H1 (cell line): ENCODE measurements around the gene DYSF. TPM values are rescaled to one million over a fixed set of nuclear protein-coding genes. Genes with fewer than 3 reads are reported as not detected.

Experiments used
- CTCF ChIA-PET: fragments of 300-600 bp; sonication (Branson Sonifier 250); formaldehyde crosslinking; loops from one replicate; lab custom pipeline; 2021; ENCODE audit not compliant: partially characterized antibody; lab: Charles Lee
- POLR2A ChIA-PET: fragments of 300-600 bp; sonication (Branson Sonifier 250); formaldehyde crosslinking; loops from one replicate; lab custom pipeline; 2021; ENCODE audit warnings: inconsistent platforms; ENCODE audit not compliant: partially characterized antibody; lab: Charles Lee
- DNase-seq, 2 experiments: peaks; one replicate each; pipeline versions ENCODE4 v3.0.0 to v3.0.0-alpha.2; 2010 to 2022; ENCODE audit warnings: low spot score in 2 of 2, low read depth in 1 of 2, mixed read lengths in 1 of 2
- FAIRE-seq: peaks from 2 replicates; lab custom pipeline; 2011; peaks lifted over from hg19 to GRCh38; lab: Jason Lieb, UNC
- H2AFZ ChIP-seq: 2 replicates; pipeline ENCODE4 v1.8.1; 2012; ENCODE audit warnings: low read length, inconsistent platforms
- H2AK5ac ChIP-seq: 2 replicates; pipeline ENCODE4 v1.6.1; 2013; ENCODE audit warnings: low read depth, low read length
- H2BK120ac ChIP-seq: replicated peaks from 2 replicates; pipeline ENCODE3; 2013; ENCODE audit warnings: low read depth, low read length, inconsistent platforms
- H2BK12ac ChIP-seq: 2 replicates; pipeline ENCODE4 v1.6.1; 2013; ENCODE audit warnings: low read depth, low read length
- H2BK15ac ChIP-seq: 2 replicates; pipeline ENCODE4 v1.6.1; 2013; ENCODE audit warnings: low read length
- H2BK20ac ChIP-seq: 2 replicates; pipeline ENCODE4 v1.6.1; 2013; ENCODE audit warnings: low read length
- H2BK5ac ChIP-seq: 2 replicates; pipeline ENCODE4 v1.6.1; 2013; ENCODE audit warnings: low read depth, low read length
- H3K14ac ChIP-seq: 2 replicates; pipeline ENCODE4 v1.6.1; 2013; ENCODE audit warnings: inconsistent platforms; ENCODE audit not compliant: insufficient read length
- H3K18ac ChIP-seq: 2 replicates; pipeline ENCODE4 v1.6.1; 2013; ENCODE audit warnings: low read length; ENCODE audit errors: extremely low read depth
- H3K23ac ChIP-seq: 2 replicates; pipeline ENCODE4 v1.6.1; 2013; ENCODE audit warnings: inconsistent platforms; ENCODE audit not compliant: insufficient read length
- H3K23me2 ChIP-seq: 2 replicates; pipeline ENCODE4 v1.6.1; 2013; ENCODE audit warnings: low read depth, low read length
- H3K27ac ChIP-seq: 2 replicates; pipeline ENCODE4 v1.6.1; 2011; ENCODE audit warnings: low read depth, low read length, inconsistent platforms
- H3K27me3 ChIP-seq, 4 experiments: replicated peaks in 1 of 4; 1 replicate in 1 of 4; 2 replicates in 3 of 4; pipeline versions ENCODE4 v1.6.1 to v1.8.1; 2011 to 2013; ENCODE audit warnings: low read length in 3 of 4, mild to moderate bottlenecking in 3 of 4, inconsistent platforms in 2 of 4, mixed read lengths in 2 of 4, moderate library complexity in 1 of 4; ENCODE audit not compliant: control insufficient read depth in 3 of 4, insufficient read depth in 3 of 4; ENCODE audit errors: extremely low read depth in 1 of 4
- H3K36me3 ChIP-seq, 4 experiments: 2 replicates each; pipeline versions ENCODE4 v1.6.1 to v1.8.1; 2011 to 2013; ENCODE audit warnings: mild to moderate bottlenecking in 4 of 4, low read length in 3 of 4, moderate library complexity in 2 of 4, control low read depth in 1 of 4, inconsistent platforms in 1 of 4; ENCODE audit not compliant: insufficient read depth in 4 of 4, control insufficient read depth in 2 of 4
- H3K4ac ChIP-seq: replicated peaks from 2 replicates; pipeline ENCODE3; 2013; ENCODE audit warnings: low read length, low read depth, mixed read lengths, inconsistent platforms; ENCODE audit not compliant: insufficient read length
- H3K4me1 ChIP-seq, 4 experiments: replicated peaks in 1 of 4; 1 replicate in 1 of 4; 2 replicates in 3 of 4; pipeline versions ENCODE4 v1.6.1 to v1.8.1; 2011 to 2013; ENCODE audit warnings: low read length in 3 of 4, inconsistent platforms in 2 of 4, mixed read lengths in 1 of 4; ENCODE audit not compliant: insufficient read depth in 4 of 4, control insufficient read depth in 3 of 4
- H3K4me2 ChIP-seq, 2 experiments: 2 replicates each; pipeline versions ENCODE4 v1.6.1 to v1.8.1; 2011 to 2013; ENCODE audit warnings: low read depth in 2 of 2, low read length in 2 of 2, control low read depth in 1 of 2, inconsistent platforms in 1 of 2, mild to moderate bottlenecking in 1 of 2; ENCODE audit not compliant: insufficient read depth in 1 of 2
- H3K4me3 ChIP-seq, 4 experiments: fragments of 200-600, 300-600 bp in 1 of 4; sonication (generic), shearing (Covaris generic), sonication (Bioruptor Twin) in 1 of 4; 2 replicates each; pipeline versions ENCODE4 v1.5.1 to v1.8.1; 2011 to 2016; ENCODE audit warnings: low read length in 4 of 4, low read depth in 3 of 4, control low read depth in 2 of 4, inconsistent platforms in 2 of 4, mild to moderate bottlenecking in 2 of 4, mixed read lengths in 1 of 4, moderate library complexity in 1 of 4; ENCODE audit not compliant: insufficient read depth in 2 of 4; ENCODE audit errors: extremely low read depth in 1 of 4
- H3K56ac ChIP-seq: replicated peaks from 2 replicates; pipeline ENCODE3; 2013; ENCODE audit warnings: low read depth, mild to moderate bottlenecking, mixed read lengths, low read length, inconsistent platforms; ENCODE audit not compliant: insufficient read length
- H3K79me1 ChIP-seq: 2 replicates; pipeline ENCODE4 v1.6.1; 2013; ENCODE audit warnings: low read depth, low read length, control low read depth
- H3K79me2 ChIP-seq, 2 experiments: 2 replicates each; pipeline versions ENCODE4 v1.6.1 to v1.8.1; 2012 to 2013; ENCODE audit warnings: low read length in 2 of 2, mild to moderate bottlenecking in 2 of 2, inconsistent platforms in 1 of 2; ENCODE audit not compliant: insufficient read depth in 2 of 2, control insufficient read depth in 1 of 2
- H3K9ac ChIP-seq, 4 experiments: replicated peaks in 1 of 4; 1 replicate in 1 of 4; 2 replicates in 3 of 4; pipeline versions ENCODE4 v1.6.1 to v1.8.1; 2011 to 2013; ENCODE audit warnings: low read depth in 3 of 4, low read length in 3 of 4, control low read depth in 2 of 4, mild to moderate bottlenecking in 2 of 4, moderate library complexity in 2 of 4, inconsistent platforms in 1 of 4; ENCODE audit errors: extremely low read depth in 1 of 4
- H3K9me3 ChIP-seq, 2 experiments: 2 replicates each; pipeline versions ENCODE4 v1.6.1 to v1.8.1; 2012 to 2013; ENCODE audit warnings: mild to moderate bottlenecking in 2 of 2, moderate library complexity in 2 of 2, control low read depth in 1 of 2, inconsistent platforms in 1 of 2, low read depth in 1 of 2, low read length in 1 of 2, mixed read lengths in 1 of 2; ENCODE audit not compliant: insufficient read depth in 2 of 2
- H4K20me1 ChIP-seq, 2 experiments: replicated peaks in 1 of 2; 2 replicates each; pipeline versions ENCODE3 to v1.8.1; 2011 to 2013; ENCODE audit warnings: inconsistent platforms in 2 of 2, low read length in 2 of 2, mild to moderate bottlenecking in 1 of 2; ENCODE audit not compliant: insufficient read depth in 2 of 2, control insufficient read depth in 1 of 2
- H4K5ac ChIP-seq: 2 replicates; pipeline ENCODE4 v1.6.1; 2013; ENCODE audit warnings: low read length, low read depth, mixed read lengths, inconsistent platforms; ENCODE audit not compliant: insufficient read length
- H4K8ac ChIP-seq: 2 replicates; pipeline ENCODE4 v1.8.0; 2013; ENCODE audit warnings: mild to moderate bottlenecking, moderate library complexity, low read length, inconsistent platforms; ENCODE audit not compliant: insufficient read depth; ENCODE audit errors: extremely low read depth
- H4K91ac ChIP-seq: replicated peaks from 2 replicates; pipeline ENCODE3; 2013; ENCODE audit warnings: low read length, mixed read lengths, inconsistent platforms; ENCODE audit not compliant: insufficient read length
- ASH2L ChIP-seq: fragments of 200-600, 300-600 bp; sonication (generic); IDR thresholded peaks from one replicate; pipeline ENCODE4 v1.7.1; 2017; ENCODE audit warnings: low read length
- EZH2 ChIP-seq: fragments of 200-600 bp; sonication (generic); IDR thresholded peaks from 2 replicates; pipeline ENCODE4 v1.7.1; 2012; ENCODE audit warnings: low read depth, mild to moderate bottlenecking, moderate library complexity, low read length, inconsistent platforms; ENCODE audit not compliant: severe bottlenecking
- HDAC2 ChIP-seq, 2 experiments: fragments of 300-600 bp in 1 of 2; sonication (generic) in 1 of 2; IDR thresholded peaks; 2 replicates each; pipeline ENCODE4 v1.6.1; 2011 to 2012; ENCODE audit warnings: low read depth in 2 of 2, low read length in 2 of 2, mild to moderate bottlenecking in 2 of 2, moderate library complexity in 2 of 2, borderline replicate concordance in 1 of 2, inconsistent platforms in 1 of 2
- JUN ChIP-seq: IDR thresholded peaks from 2 replicates; pipeline ENCODE4 v1.6.1; 2011; ENCODE audit warnings: low read depth, mild to moderate bottlenecking, improper control_type of control experiment, low read length
- KDM1A ChIP-seq: fragments of 200-600, 300-600 bp; sonication (generic); IDR thresholded peaks from 2 replicates; pipeline ENCODE4 v1.7.1; 2016; ENCODE audit warnings: mild to moderate bottlenecking, low read length, borderline replicate concordance
- KDM4A ChIP-seq: IDR thresholded peaks from one replicate; pipeline ENCODE4 v1.7.1; 2012; ENCODE audit warnings: low read depth, mild to moderate bottlenecking, moderate library complexity, low read length, inconsistent platforms; ENCODE audit not compliant: severe bottlenecking
- KDM5A ChIP-seq: fragments of 200-600 bp; IDR thresholded peaks from 2 replicates; pipeline ENCODE4 v1.7.1; 2012; ENCODE audit warnings: mild to moderate bottlenecking, low read length, inconsistent platforms, mixed read lengths
- NRF1 ChIP-seq: IDR thresholded peaks from 2 replicates; pipeline ENCODE4 v1.6.1; 2011; ENCODE audit warnings: mild to moderate bottlenecking, low read depth, low read length, improper control_type of control experiment
- RFX5 ChIP-seq: IDR thresholded peaks from 2 replicates; pipeline ENCODE4 v1.6.1; 2011; ENCODE audit warnings: low read depth, low read length, improper control_type of control experiment, borderline replicate concordance
- RNF2 ChIP-seq: fragments of 200-900, 300-1000 bp; sonication (generic); IDR thresholded peaks from 2 replicates; pipeline ENCODE4 v1.7.1; 2016; ENCODE audit warnings: borderline replicate concordance, low read depth, mild to moderate bottlenecking, antibody characterized with exemption, low read length; ENCODE audit not compliant: poor library complexity, severe bottlenecking; ENCODE audit errors: missing control alignments
- TCF12 ChIP-seq: IDR thresholded peaks from 2 replicates; pipeline ENCODE4 v1.6.1; 2011; ENCODE audit warnings: low read depth, mild to moderate bottlenecking, low read length
- TEAD4 ChIP-seq: IDR thresholded peaks from 2 replicates; pipeline ENCODE4 v1.6.1; 2012; ENCODE audit warnings: low read depth, low read length, inconsistent platforms, mixed read lengths
- WGBS, 2 experiments: shearing (Covaris generic) in 1 of 2; methylation state at CpG; one replicate each; pipeline versions ENCODE4 v1.1.6 to v1.1.7; 2013 to 2015; ENCODE audit warnings: low lambda C conversion rate in 2 of 2, mixed read lengths in 2 of 2, inconsistent platforms in 1 of 2, low coverage in 1 of 2, missing lambda C conversion rate in 1 of 2; ENCODE audit not compliant: insufficient replicate concordance in 2 of 2, insufficient coverage in 1 of 2, insufficient read length in 1 of 2; ENCODE audit errors: extremely low coverage in 1 of 2, missing lambda C conversion rate in 1 of 2; 5-methylcytosine and 5-hydroxymethylcytosine counted together
- polyA plus RNA-seq, 7 experiments: library from polyadenylated mRNA; depleted of rRNA in 3 of 7; stranded (reverse) in 5 of 7; unstranded in 2 of 7; fragments of >200 nt in 5 of 7; fragments of 200-250 nt in 2 of 7; gene quantifications; 1 replicate in 5 of 7; 2 replicates in 1 of 7; 4 replicates in 1 of 7; pipeline versions ENCODE4 v1.2.1 to v1.2.3, GENCODE V29; 2011 to 2013; ENCODE audit warnings: missing spikeins in 2 of 7, mixed read lengths in 2 of 7
- total RNA-seq: library from RNA; stranded (reverse); fragmentation: NEBNext Ultra II Directional; extraction: Animal tissue kit (Norgen Biotek cat#: 25700); gene quantifications from 2 replicates; pipeline ENCODE4 v1.2.1, GENCODE V29; 2021
- TF ChIP-seq, protein P1 (sequence below): IDR thresholded peaks from 2 replicates; pipeline ENCODE4 v1.6.1; 2012; ENCODE audit warnings: inconsistent platforms

The DYSF gene
- total and polyA plus RNA-seq, 2 of the 8 experiments (the other 6 are each of a cell fraction or from before 2014, with no cell fraction given): 5.8 to 7.1 TPM

GRCh38 chr2:71666094-71666474 is 212.7 kb downstream of the DYSF start:
- FAIRE-seq: no peak
- no peak overlapping the region for H3K4me2 ChIP-seq
- H2AFZ ChIP-seq: no peak overlapping the region
- H3K36me3 ChIP-seq: no peaks in the 10 kb centered on the region
- H3K9me3 ChIP-seq: no peaks in the 10 kb centered on the region
- H3K4ac ChIP-seq: no peak overlapping the region
- H3K79me1 ChIP-seq: no peaks in the 10 kb centered on the region
- H2BK20ac ChIP-seq: no peak overlapping the region
- no peak overlapping the region for H4K5ac ChIP-seq
- no peak overlapping the region for H3K4me3 ChIP-seq
- no peaks in the 10 kb centered on the region for H3K79me2 ChIP-seq
- no peak for DNase-seq
- no peak overlapping the region for H3K56ac ChIP-seq
- no peak overlapping the region for H3K18ac ChIP-seq
- no peak overlapping the region for H3K27ac ChIP-seq
- H2AK5ac ChIP-seq: no peak overlapping the region
- H2BK12ac ChIP-seq: 0 out of 2 replicates have a peak overlapping the region, but pooled peaks have one; percentile 27
- no peak overlapping the region for H3K23ac ChIP-seq
- no peaks in the 10 kb centered on the region; a peak in 1 of 7 replicates for H3K4me1 ChIP-seq
- ChIA-PET POLR2A (no interaction called here), CTCF (interaction anchor here (1.2 to 10.2 kb wide), 4 partner anchors 15 to 131 kb away, joined by 3 to 97 read pairs (median 5); no protein-coding TSS in a partner anchor)
- H3K9ac ChIP-seq: no peak overlapping the region
- H4K20me1 ChIP-seq: peaks cover 0 to 7% of the 10 kb centered on the region in 2 experiments
- H3K27me3 ChIP-seq: no peaks in the 10 kb centered on the region
- H4K91ac ChIP-seq: no peak overlapping the region
- no peak overlapping the region for H3K14ac ChIP-seq
- peaks cover 6% of the 10 kb centered on the region; the same call in 1 of the 2 replicates for H3K23me2 ChIP-seq
- no peak overlapping the region for H2BK5ac ChIP-seq
- no peak overlapping the region for H2BK15ac ChIP-seq
- WGBS, 2 experiments: 76% methylated on average over 5 of the region's 5 CpGs; no CpG with 5 or more reads in 1 of the 2 experiments
- H4K8ac ChIP-seq: peak overlapping the region; percentile 44; the same call in 1 of the 2 replicates
- no peak overlapping the region for H2BK120ac ChIP-seq
- no peak for TF ChIP-seq NRF1
- TF ChIP-seq KDM4A: no peak
- TF ChIP-seq, protein P1, sequence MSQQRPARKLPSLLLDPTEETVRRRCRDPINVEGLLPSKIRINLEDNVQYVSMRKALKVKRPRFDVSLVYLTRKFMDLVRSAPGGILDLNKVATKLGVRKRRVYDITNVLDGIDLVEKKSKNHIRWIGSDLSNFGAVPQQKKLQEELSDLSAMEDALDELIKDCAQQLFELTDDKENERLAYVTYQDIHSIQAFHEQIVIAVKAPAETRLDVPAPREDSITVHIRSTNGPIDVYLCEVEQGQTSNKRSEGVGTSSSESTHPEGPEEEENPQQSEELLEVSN: no peak
- TF ChIP-seq KDM5A: no peak
- TF ChIP-seq HDAC2 (IDR thresholded peaks at IDR 0.05; ENCODE audit: borderline replicate concordance in 1 of 2, low read depth in 2 of 2, low read length in 2 of 2): no peak
- TF ChIP-seq TCF12: no peak
- TF ChIP-seq TEAD4: no peak
- TF ChIP-seq RFX5: no peak
- TF ChIP-seq RNF2: no peak
- no peak for TF ChIP-seq ASH2L
- no peak for TF ChIP-seq JUN
- TF ChIP-seq EZH2: no peak
- TF ChIP-seq KDM1A: no peak
